ENCODE data around the gene ATN1. TPM values are rescaled to one million over a fixed set of nuclear protein-coding genes. Genes with fewer than 3 reads are reported as not detected.

The ATN1 gene
- total RNA-seq, 1 experiment from 2014 or later = 144 TPM

GRCh38 chr12:6946033-6946919 is 18.5 kb downstream of the ATN1 start:
- H3K27ac ChIP-seq (ENCODE audit: low read depth, low read length, poor library complexity, severe bottlenecking) = no peak overlapping the region
- intact Hi-C loops (cut with micrococcal nuclease; ENCODE audit: unreplicated experiment) = no loop called here
- H3K27me3 ChIP-seq (replicated peaks; ENCODE audit: insufficient read depth, low read depth, low read length, poor library complexity) = no peaks in the 10 kb centered on the region

DNA sequence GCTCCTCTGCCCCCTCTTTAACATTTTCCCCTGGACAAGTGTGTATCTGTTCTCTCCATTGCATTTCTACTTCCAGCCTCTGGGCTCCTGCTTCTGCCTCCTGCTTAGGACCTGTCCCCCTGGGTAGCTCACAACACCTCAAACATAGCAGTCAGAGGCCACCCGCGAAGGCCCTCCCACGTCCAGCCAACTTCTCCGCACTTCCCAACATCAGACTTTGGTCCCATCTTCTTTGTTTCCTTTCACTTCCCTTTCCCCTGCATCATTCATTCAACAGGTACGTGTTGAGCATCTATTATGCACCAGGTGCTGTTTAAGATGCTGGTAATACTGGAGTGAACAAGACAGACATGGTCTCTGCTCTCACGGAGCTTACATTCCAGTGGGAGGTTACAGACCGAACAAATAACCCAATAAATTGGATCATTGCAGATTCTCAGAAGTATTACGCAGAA is 19.2 kb downstream of the ATN1 start:
- Histone ChIP-seq H3K36me3 (ENCODE audit: insufficient read depth, low read length, poor library complexity, severe bottlenecking) (peaks cover 8% of the 10 kb centered on the region), H3K9me3 (ENCODE audit: low read depth, low read length, poor library complexity, severe bottlenecking) (no peaks in the 10 kb centered on the region), H3K27me3 (replicated peaks; ENCODE audit: insufficient read depth, low read depth, low read length, poor library complexity) (no peaks in the 10 kb centered on the region), H3K4me1 (ENCODE audit: insufficient read depth, low read length, poor library complexity, severe bottlenecking) (peaks cover 18% of the 10 kb centered on the region), H3K4me3 (ENCODE audit: low read depth, low read length, poor library complexity, severe bottlenecking) (no peak overlapping the region), H3K27ac (ENCODE audit: low read depth, low read length, poor library complexity, severe bottlenecking) (no peak overlapping the region)
- CTCF ChIA-PET = no interaction called here
- intact Hi-C loops (cut with micrococcal nuclease; ENCODE audit: unreplicated experiment) = no loop called here
- POLR2A ChIA-PET (ENCODE audit: low non-redundant PET) = interaction anchor here (0.8 kb wide), 2 partner anchors 12 to 18 kb away, joined by 3 read pairs; no protein-coding TSS in a partner anchor
- no peak for TF ChIP-seq EZH2 (IDR thresholded peaks at IDR 0.05; ENCODE audit: borderline replicate concordance, low read depth, low read length, poor library complexity, severe bottlenecking)
- TF ChIP-seq, protein P1, sequence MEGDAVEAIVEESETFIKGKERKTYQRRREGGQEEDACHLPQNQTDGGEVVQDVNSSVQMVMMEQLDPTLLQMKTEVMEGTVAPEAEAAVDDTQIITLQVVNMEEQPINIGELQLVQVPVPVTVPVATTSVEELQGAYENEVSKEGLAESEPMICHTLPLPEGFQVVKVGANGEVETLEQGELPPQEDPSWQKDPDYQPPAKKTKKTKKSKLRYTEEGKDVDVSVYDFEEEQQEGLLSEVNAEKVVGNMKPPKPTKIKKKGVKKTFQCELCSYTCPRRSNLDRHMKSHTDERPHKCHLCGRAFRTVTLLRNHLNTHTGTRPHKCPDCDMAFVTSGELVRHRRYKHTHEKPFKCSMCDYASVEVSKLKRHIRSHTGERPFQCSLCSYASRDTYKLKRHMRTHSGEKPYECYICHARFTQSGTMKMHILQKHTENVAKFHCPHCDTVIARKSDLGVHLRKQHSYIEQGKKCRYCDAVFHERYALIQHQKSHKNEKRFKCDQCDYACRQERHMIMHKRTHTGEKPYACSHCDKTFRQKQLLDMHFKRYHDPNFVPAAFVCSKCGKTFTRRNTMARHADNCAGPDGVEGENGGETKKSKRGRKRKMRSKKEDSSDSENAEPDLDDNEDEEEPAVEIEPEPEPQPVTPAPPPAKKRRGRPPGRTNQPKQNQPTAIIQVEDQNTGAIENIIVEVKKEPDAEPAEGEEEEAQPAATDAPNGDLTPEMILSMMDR (conservative IDR thresholded peaks at IDR 0.05; ENCODE audit: low read depth, low read length) = no peak
- BruUV-seq (replicated peaks) = no TSS peak
- DNase-seq (ENCODE audit: low spot score) = no peak

More at GRCh38 chr12:6946033-6946919, 18.5 kb downstream of the ATN1 start:
- CTCF ChIA-PET = no interaction called here
- TF ChIP-seq EZH2 (IDR thresholded peaks at IDR 0.05; ENCODE audit: borderline replicate concordance, low read depth, low read length, poor library complexity, severe bottlenecking) = no peak
- TF ChIP-seq, protein P1 (conservative IDR thresholded peaks at IDR 0.05; ENCODE audit: low read depth, low read length) = no peak
- peaks cover 13% of the 10 kb centered on the region for H3K36me3 ChIP-seq (ENCODE audit: insufficient read depth, low read length, poor library complexity, severe bottlenecking)
- H3K4me1 ChIP-seq (ENCODE audit: insufficient read depth, low read length, poor library complexity, severe bottlenecking) = peaks cover 18% of the 10 kb centered on the region
- POLR2A ChIA-PET (ENCODE audit: low non-redundant PET) = interaction anchor here (0.8 kb wide), 1 partner anchor 13 kb away, joined by 3 read pairs; no protein-coding TSS in a partner anchor
- no peak for DNase-seq (ENCODE audit: low spot score)
- no peak overlapping the region for H3K4me3 ChIP-seq (ENCODE audit: low read depth, low read length, poor library complexity, severe bottlenecking)
- BruUV-seq (replicated peaks) = no TSS peak
- H3K9me3 ChIP-seq (ENCODE audit: low read depth, low read length, poor library complexity, severe bottlenecking) = no peaks in the 10 kb centered on the region

DNA sequence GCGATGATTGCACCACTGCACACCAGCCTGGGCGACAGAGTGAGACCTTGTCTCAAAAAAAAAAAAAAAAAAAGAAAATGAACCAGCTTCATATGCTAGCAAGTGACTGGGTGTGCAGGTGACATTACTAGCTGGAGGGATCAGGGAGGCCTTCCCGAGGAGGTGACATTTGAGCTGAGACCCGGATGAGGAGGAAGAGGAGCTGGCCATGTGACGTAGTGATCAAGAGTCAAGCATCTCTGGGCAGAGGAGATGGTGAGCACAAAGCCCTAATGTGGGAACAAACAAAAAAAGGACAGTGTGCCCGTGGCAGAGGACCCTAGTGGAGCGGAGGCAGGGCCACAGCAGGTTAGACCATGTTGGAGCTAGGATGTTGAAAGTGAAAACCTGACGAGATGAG is 19.9 kb downstream of the ATN1 start:
- Histone ChIP-seq H3K4me1 (ENCODE audit: insufficient read depth, low read length, poor library complexity, severe bottlenecking) (peaks cover 18% of the 10 kb centered on the region), H3K36me3 (ENCODE audit: insufficient read depth, low read length, poor library complexity, severe bottlenecking) (peaks cover 8% of the 10 kb centered on the region), H3K27me3 (replicated peaks; ENCODE audit: insufficient read depth, low read depth, low read length, poor library complexity) (no peaks in the 10 kb centered on the region), H3K4me3 (ENCODE audit: low read depth, low read length, poor library complexity, severe bottlenecking) (no peak overlapping the region), H3K9me3 (ENCODE audit: low read depth, low read length, poor library complexity, severe bottlenecking) (no peaks in the 10 kb centered on the region), H3K27ac (ENCODE audit: low read depth, low read length, poor library complexity, severe bottlenecking) (no peak overlapping the region)
- CTCF ChIA-PET = no interaction called here
- no peak for DNase-seq (ENCODE audit: low spot score)
- BruUV-seq (replicated peaks) = no TSS peak
- intact Hi-C loops (cut with micrococcal nuclease; ENCODE audit: unreplicated experiment) = no loop called here
- TF ChIP-seq, protein P1 (conservative IDR thresholded peaks at IDR 0.05; ENCODE audit: low read depth, low read length) = no peak
- TF ChIP-seq EZH2 (IDR thresholded peaks at IDR 0.05; ENCODE audit: borderline replicate concordance, low read depth, low read length, poor library complexity, severe bottlenecking) = no peak
- POLR2A ChIA-PET (ENCODE audit: low non-redundant PET) = interaction anchor here (0.8 kb wide), 1 partner anchor 17 kb away, joined by 3 read pairs; no protein-coding TSS in a partner anchor

Measured in A673 (cell line).